ENCODE data around the gene TMEM92.
"Not testable (repeated sequence)": the region's sequence is repeated elsewhere in the genome, so short reads cannot be mapped to it uniquely, and the experiment has no call there.

The TMEM92 gene

DNA sequence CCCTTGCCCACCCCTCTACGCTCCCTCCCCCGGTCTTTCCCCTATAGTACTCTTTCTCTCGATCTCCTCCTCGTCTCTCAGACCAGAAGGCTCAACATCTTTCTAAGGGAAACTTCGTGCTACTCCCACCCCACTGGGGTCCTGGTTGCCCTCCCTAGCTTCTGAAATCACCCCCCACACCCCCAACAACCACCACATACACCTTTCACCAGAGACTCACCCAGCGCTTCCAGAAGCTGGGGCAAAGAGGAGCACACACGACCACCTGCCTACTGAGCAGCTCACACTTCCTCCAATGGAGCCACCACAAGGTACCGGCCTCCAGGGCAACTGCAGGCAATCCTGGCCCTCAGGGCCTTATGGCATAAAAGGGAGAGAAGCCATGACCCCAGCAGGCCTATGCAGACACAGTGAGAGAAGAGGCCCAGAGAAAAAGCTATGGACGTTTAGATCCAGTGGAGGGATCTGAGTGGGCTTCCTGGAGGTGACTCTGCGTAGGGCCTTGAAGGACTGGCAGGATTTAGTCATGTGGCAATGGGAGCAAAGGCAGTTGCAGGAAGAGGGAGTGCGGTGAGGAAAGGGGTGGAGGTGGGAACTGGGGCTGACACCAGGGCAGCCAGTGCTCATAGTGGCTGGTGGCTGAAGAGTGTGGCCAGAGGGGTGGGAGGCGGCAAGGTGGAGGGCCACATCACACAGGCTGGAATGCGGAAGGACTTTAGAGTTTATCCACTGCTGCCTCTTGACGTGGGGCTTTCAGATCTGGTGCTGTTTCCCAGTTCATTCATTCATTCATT lies 12.1 kb upstream of the TMEM92 start:
- DNase-seq: no peak

DNA sequence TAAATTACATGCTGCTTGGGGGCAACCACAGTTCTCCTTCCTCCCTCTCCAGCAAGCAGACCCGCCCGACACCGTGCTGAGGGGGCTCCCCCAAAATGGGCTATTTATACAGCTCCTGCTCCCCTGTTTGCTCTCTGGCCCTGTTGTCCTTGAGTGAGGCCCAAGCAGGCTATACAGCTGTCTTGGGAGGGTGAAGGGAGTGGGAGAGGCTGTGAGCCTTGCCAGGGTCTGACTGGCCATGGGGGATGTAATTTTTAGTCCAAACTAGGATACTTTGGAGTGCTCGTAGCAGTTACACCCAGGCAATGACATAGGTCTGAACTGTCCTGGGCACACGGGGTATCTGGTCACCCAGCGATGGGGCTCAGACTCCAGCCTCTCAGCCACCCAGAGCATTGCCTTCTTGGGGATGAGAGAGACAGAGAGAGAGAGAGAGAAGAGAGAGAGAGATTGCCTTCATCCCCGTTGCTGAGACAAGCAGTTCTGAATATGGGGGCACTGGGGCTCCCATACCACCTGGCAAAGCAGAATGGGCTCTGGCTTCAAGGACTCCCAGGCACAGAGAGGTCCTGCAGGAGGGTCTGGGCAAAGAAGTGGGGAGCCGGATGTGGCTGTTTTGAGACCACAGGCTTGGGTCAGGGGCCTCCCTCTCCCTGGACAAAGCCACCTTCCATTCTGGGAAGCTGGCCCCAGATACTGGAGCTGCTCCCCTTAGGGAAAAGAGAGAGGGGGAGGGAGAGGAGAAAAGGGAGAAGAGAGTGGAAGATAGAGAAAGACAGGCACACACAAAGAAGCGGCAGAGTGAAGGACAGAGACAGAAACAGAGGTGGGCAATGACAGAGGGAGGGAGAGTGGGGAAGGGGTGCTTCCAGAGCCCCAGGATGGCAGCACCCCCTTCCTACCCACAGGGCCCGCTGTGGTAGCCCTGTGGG lies 10.7 kb upstream of the TMEM92 start:
- DNase-seq: no peak

DNA sequence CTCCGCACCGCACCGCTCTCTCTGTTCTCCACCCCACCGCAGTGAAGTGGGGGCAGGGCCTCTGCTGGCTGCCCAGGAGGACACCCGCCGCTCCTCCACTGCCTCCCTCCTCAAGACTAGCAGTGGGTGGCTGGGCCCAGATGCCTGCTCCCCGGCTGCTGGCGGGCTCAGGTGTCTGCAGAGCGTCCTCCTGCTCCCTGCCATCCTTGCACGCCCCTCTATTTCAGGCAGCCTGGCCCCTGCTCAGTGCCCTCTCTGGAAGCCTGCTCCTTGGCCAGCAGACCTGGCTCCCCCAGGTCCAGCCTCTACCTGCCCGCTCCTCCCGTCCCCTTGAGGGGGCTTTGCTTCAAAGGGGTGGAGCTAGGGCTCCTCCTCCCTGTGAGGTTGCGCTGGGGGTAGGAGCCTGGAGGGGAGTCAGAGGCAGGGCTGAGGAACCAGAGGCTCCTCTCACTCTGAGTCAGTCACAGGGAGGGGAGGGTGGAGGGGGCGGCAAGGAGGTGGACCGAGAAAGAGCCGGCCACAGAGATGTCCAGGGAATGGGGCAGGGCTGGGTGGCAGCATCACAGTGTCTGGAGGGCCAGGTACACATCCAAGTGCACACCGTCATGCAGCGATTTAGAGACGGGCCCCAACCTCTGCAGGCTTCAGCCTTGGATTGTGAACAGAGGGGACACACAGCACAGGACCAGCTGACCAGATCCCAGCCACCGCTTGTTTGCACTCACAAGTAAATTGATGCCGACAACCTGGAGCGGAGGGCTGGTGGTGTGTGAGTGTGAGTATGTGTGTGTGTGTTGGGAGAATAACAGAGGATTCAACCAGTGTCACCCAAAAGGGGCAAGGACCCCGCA lies 9.8 kb upstream of the TMEM92 start:
- no peak for DNase-seq

DNA sequence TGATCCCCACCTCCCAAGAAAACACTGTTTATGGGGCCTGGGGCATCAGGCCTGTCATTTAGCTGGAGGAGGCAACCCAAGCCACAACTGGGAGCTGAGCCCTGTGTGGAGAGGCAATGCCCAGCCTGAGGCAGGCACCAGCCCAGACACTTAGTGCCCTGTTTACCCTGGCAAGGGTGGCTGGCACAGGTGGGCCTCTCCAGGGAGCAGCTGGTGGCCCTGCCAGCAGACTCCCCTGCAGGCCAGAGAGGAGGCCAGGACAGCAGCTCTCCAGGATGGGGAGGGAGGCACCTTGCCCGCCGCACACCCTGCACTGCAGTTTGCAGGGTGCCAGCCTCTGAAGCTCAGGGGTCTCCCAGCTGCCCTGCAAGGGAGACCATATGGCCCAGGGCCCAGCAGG lies 9.1 kb upstream of the TMEM92 start:
- peak in 1 of 2 experiments; percentile 29 for DNase-seq

DNA sequence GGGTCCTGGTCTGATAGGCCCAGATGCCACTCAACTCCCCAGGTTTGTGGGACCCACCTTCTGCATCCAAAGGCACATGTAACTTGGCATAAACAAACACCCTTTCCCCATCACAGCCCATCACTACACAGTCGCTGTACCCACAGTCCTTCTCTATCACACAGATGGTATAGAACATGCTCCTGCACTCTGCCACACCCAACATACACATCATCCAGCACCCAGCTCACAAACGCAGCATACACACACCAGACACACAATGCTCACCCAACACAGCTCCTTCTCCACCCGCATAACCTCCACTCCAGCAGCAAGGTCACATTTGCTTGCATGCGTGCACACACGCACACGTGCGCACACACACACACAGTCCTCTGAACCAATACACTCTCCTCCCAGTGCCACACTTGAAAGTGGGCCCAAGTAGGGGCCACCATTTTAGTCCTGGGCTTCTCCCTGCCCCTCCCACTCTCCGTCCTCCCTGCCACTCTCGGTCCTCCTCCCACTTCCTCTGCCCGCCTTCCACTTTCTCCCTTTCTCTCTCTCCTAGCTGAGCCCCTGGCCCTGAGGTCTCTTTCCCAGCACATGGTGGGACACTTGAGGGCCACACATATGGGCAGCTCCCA lies 8.5 kb upstream of the TMEM92 start:
- DNase-seq: no peak

DNA sequence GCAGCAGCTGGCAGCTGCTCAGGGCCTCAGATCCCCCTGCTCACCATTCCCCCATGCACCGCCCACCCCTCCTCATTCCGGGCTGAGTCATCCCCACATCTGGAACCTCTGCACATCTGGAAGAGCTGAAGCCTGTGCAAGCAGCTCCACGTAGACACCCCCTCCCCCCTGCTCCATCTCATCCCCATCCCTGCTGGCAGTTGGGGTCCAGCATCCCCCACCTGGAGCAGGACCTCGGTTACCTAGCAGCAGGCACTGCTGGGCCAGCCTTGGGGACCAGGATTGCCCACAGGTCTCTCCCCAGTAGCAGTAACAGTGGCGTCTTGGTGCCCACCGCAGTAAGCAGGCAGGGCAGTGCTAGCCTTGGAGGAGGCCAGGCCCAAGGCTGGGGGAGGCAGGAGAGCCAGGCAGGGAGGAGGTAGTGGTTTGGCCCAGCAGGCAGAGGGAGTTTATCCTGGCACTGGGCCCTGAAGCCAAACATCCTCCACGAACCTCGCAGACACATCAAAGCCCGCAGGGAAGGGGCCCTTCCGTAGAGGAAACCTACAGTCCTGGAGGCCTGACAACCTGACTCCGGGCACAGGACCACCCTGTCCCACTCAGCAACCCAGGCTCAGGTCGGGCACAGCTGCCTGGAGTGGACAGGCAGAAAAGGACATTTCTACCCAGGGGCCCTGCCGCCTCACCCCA lies 7.7 kb upstream of the TMEM92 start:
- peak; percentile 69 to 80 for DNase-seq

DNA sequence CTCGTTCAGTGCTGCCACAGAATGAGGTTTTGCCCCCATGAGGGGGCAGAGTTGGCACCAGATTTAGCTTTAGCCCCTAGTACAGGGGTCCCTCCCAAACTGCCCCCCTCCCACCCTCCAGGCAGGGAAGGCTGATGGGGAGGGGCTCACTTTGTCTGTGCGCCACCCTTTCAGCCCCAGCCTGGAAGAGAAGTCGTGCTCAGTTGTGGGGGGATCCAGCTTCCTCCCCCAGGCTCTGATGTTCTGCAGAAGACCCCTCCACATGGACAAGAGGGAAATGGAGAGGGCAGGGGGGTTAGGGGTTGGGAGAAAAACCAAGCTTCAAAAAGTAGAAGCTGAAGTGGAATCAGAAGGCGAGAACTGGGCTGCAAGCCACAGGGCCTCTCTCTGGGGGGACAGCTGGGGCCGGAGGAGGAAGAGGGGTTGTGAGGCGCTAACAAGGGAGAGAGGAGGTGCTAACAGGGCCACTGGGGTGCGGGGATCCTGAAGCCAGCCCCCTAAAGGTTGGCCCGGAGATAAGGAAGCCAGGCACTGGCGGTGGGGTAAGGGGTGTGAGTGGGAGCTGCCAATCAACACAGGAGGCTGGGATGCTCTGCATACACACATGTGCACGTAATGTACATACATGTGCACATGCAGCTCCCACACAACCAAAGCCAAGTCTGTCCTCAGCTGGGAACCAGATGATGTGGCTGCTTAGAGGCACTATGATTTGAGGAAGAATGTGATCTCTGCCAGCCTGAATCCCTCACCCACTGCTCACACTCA lies 7.0 kb upstream of the TMEM92 start:
- no peak for DNase-seq

DNA sequence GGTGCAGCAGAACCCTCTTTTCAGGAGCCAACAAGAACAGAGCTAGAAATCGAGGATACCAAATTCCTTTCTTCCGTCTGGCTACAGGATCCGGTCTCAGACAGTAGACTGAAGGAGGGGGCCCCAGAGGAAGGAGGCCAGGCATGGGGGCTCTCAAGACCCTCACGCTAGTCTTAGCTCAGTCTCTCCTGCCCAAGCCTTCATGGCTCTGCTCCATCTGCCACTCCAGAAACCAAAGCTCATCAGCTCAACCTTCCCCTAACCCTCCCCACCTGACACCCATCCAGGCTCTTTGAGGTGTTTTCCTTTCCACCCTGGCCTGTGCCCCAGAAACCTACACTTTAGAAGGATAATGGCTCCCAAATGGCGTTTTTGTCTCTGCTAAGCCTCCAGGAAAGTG lies 6.2 kb upstream of the TMEM92 start:
- no peak for DNase-seq

DNA sequence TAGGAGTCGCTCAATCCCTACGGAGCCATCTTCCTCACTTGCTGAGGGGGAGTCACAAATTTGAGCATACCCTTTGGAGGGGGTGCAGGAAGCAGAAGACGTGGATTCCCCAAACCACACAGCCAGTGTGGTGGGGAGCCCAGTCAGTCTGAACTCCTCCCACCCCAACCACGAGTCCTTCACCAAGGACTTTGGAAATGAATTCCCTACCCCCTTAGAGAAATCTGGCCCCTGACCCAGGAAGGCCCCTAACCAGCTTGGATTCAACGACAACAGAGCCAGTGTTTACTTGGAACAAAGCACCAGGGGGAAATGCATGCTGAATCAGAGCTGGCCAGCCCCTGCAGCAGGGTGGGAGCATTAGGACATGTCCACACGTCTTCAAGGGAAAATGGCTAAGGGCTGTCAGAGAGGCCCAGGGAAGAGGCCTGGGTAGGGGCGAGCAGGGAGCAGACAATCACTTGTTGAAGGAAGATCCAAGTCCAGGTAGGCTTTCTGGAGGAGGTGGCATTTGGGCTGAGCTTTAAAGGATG lies 5.5 kb upstream of the TMEM92 start:
- DNase-seq: no peak

DNA sequence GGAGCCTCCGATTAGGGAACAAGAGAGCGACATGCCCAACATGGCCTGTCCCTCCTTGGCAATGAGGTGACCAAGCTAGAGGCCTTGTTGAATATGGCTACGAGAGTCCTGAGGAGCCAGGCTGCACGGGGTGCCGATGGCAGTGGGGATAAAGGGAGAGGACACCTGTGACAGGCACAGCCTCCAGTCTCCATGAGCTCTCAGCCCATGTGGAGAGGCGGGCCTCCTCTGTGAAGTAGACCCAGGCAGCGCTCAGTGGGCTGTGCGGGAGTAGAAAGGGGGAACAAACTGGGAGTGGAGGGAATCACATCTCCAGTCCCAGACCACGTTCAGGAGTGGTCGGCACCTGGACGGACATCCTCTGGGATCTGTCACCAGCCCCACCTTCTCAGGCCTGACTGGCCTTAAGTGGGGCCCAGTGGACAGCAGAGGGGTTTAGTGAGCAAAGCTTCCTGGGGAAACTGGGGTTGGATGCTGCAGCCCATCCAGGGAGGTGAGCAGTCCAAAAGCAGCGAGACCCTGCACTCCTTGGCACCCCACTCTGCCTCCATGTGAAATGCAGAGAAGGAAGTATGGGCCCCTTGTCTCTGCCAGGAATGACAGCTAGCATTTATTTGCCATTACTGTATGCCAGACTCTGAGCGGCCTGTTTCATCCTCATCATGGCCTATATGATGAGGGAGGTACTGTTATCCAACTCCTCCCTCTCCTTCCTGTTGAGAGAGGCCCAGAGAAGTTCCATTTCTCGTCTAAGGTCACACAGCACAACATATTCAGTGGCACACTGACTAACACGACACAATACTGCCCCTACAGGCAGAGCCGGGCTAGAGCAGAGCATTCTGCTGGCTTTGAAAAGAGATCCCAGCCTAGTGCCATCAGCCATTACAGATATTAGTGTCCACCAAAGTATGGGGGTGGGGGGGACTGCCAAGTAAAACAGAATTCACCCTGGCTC lies 4.5 kb upstream of the TMEM92 start:
- peak; percentile 32 to 60 for DNase-seq

DNA sequence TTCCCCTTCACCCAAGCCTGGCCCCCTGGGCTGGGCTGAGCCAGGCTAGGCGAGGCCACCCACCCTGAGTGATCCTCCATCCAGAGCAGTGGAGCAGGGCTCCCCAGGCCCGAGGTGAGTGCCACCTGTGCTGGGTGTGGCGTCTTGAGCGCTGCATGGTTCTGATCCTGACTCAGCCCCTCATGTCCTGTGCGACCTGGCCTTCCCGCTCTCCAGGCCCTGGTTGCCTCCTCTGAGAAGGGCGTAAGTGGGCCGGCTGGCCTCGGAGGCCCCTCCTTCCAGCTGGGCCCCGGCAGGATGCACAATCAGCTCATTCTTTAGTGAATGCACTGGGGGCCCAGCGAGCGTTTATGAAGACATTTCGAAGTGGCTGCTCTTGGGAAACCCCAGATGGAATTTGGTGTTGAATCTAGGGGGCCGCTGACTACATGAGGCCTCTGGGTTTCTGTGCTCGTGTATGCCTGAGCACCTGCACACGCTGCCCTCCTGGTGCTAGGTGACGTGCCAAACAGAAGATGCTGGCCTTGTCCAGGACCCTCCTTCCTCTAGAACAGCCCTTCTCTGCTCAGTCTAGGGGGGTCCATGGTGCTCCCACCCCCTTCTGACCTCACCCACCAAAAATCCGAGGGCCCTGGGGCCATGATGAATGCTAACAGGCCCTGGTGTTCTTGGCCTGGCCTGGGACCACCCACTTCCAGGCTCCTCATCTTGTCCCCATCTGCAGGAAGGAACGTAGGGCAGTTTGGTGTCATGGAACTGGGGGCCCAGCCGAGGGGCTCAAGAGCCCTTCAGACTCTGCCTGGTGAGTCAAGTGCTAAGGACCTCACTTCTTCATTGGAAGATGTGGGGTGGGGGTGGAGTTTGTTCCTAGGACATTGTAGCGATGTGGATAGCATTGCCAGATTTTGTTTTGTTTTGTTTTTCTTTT lies 3.6 kb upstream of the TMEM92 start:
- no peak for DNase-seq

DNA sequence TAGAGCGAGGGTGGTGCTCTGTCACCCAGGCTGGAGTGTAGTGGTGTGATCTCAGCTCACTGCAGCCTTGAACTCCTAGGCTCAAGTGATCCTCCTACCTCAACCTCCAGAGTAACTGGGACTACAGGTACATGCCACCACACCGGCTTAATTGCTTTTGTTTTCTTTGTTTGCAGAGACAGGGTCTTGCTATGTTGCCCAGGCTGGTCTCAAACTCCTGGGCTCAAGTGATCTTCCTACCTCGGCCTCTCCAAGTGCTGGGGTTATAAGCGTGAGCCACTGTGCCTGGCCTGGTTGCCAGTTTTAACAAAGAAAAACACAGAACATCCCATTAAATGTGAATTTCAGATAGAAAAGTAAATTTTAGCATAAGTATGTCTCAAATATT lies 2.9 kb upstream of the TMEM92 start:
- not testable (repeated sequence) for DNase-seq

DNA sequence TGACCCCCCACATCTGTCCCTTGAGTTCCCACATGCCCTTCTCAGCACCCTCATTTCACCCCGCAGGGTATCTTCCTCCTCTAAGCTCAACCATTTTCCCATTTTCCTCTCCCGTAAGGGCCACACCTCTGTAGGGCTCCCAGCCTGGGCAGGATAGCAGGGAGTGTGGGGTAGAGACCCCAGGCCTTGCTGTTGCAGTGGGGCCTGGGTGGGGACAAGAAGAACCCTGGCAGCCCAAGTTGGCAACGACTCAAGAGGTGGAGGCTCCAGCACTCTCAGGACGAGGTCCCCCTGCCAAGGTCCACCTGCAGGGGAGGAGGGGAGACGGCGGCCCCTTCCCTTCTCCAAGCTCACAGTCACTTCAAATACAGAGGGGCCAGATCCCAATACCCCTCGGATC lies 2.0 kb upstream of the TMEM92 start:
- no peak for DNase-seq

DNA sequence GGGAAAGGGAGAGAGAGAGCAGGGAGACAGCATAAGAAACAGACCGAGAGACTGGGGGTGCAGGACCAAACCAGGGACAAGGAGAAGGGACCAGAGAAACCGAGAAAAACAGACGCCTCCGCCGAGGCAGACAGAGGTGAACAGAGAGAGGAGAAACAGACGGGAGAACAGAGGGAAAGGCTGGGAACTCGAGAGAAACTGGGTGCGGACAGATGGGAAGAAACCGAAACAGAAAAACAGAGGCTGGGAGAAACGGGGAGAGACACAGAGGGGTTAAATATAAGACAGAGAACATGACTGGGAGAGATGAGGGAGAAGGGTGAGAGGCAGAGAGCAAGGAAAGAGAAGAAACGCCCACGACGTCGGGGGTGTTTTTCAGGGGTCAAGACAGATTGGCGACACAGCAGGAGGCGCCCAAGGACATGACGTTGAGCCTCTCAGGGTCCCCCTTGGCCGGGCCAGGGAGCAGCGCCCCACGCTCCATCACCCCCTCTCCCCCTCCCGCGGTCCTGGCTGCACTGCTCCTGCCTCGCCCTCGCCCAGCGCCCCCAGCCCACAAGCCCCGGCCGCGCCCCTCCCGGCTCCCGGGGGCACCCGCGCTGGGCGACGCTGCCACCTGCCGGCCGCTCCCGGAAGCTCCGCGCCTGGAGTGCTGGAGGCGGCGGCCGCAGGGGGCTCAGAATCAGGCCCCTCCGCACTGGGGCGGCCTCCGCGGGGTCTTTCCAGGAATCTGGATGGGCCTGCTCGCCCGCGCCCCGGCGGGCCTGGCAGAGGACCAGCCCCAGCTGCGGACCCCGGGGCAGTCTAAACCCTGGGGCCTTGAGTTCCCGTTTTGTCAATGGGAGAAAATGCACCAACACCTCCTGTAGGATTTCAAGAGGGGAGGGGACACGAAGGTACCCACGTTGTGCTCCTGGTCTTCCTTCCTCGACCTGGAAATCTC lies 1.3 kb upstream of the TMEM92 start:
- peak in 1 of 2 experiments; percentile 29 for DNase-seq

DNA sequence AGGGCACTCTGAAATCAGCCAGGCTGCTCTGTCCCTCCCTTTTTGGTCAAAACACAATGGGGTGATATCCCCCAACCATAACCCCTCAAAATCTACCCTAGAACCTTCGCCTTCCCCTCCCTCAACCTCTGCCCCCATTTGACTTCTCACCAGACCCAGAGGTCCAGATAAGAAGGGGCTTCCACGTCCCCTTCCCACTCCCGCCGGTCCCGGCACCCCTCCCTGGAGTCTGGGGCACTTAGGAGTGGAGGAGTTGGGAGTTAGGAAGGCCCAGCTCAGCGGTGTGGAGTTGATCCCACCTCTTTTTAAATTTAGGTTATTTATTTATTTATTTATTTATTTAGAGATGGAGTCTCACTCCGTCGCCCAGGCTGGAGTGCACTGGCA lies 619 bp upstream of the TMEM92 start:
- no peak for DNase-seq

DNA sequence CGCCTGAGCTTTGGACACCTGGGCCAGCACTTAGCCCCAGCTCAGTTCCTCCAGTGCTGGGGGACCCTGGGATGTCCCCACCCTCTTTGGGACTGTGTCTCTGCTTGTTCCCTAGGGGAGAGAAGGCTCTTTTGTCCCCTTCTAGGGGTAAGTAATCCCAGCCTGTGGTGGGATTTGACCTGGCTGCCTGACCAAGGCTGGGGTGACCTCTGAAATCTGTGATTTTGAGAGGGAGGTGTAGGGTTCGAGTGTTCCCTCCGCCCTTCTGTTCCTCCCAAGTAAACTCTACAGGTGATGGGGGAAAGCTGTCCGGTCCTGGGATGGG lies 593 bp downstream of the TMEM92 start:
- DNase-seq: no peak

DNA sequence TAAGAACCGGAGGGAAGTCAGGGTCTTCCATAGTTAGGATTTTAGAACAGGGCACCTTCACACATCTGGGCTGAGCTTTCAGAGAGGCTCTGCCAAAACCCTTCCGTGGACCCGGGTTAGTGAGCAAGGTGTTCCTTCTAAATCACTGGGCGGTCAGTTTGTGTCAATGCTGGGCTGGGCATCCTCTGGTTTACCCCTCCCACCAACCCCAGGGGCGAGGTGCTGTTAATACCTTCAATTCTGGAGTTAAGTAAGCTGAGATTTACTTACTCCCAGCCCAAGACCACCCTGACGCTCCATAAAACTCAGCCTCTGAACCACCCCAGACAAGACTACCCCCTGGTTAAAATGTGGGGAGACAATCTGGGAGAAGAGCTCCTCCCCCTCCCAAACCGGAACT lies 1.0 kb downstream of the TMEM92 start:
- no peak for DNase-seq

Measured in NCI-H2081 (cell line).